RPMI7951 (cell line): Measurements from ENCODE around the gene FPR3. TPM values are rescaled to one million over a fixed set of nuclear protein-coding genes. Genes with fewer than 3 reads are reported as not detected.

Experiments
- total RNA-seq: library from RNA; depleted of rRNA; stranded (reverse); fragments of >200 nt; shearing (Covaris generic); gene quantifications from 2 replicates; pipeline ENCODE4 v1.2.3, GENCODE V29; 2014; rRNA removed

FPR3 gene
- total RNA-seq, 1 experiment from 2014 or later: 0.60 TPM

Other genes with a start within 250 kb of the FPR3 start
- 11.3 and 11.8 TPM in 2 replicates for gene ZNF175, start 223.9 kb upstream of the FPR3 start, total RNA-seq
- not detected in 2 replicates for gene SIGLEC5, start 164.8 kb upstream of the FPR3 start, total RNA-seq
- not detected in 2 replicates for gene SIGLEC14, start 148.3 kb upstream of the FPR3 start, total RNA-seq
- 13.6 and 15.4 TPM in 2 replicates for gene SPACA6, start 101.8 kb upstream of the FPR3 start, total RNA-seq
- 0.12 and 1.4 TPM in 2 replicates for gene HAS1, start 71.2 kb upstream of the FPR3 start, total RNA-seq
- gene FPR1, start 43.3 kb upstream of the FPR3 start, total RNA-seq: 9.4 and 13.2 TPM in 2 replicates
- 8.1 and 8.4 TPM in 2 replicates for gene FPR2, start 34.0 kb upstream of the FPR3 start, total RNA-seq
- gene ZNF577, start 92.8 kb downstream of the FPR3 start, total RNA-seq: 3.3 and 3.7 TPM in 2 replicates
- gene ZNF649, start 109.9 kb downstream of the FPR3 start, total RNA-seq: 7.8 and 10.1 TPM in 2 replicates
- gene ZNF613, start 132.3 kb downstream of the FPR3 start, total RNA-seq: 3.7 and 4.6 TPM in 2 replicates
- gene ZNF350, start 191.7 kb downstream of the FPR3 start, total RNA-seq: 7.7 and 8.8 TPM in 2 replicates
- gene ZNF615, start 213.1 kb downstream of the FPR3 start, total RNA-seq: 10.9 and 16.6 TPM in 2 replicates
- gene ZNF614, start 233.2 kb downstream of the FPR3 start, total RNA-seq: 14.2 and 15.4 TPM in 2 replicates